GM21360 (cell line): Measurements from ENCODE around the gene NADK2.

Experiments used
- ATAC-seq: cut with Tn5 transposase; IDR thresholded peaks from one replicate; pipeline ENCODE4 v1.9.1; 2021; ENCODE audit warnings: mild to moderate bottlenecking, moderate library complexity; ENCODE audit not compliant: unreplicated experiment

Gene NADK2

DNA sequence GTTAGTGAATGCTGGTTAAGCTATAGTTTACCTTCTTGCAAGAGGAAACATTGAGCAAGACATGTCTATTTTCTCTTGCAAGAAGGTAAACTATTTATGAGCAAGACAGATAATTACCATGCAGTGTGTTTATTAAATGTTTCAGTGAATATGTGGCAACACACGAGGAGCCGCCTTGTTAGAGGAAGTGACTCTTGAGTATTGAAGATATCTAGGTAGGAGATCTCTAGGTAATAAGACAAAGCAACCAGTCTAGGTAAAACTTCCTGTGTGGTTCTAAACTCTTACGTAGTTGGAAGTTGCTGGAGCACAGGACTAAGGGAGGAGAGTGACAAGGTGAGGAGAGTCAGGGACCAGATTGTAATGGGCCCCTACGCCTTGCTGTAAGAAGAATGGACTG is 73.0 kb downstream of the NADK2 start:
- ATAC-seq: no peak

DNA sequence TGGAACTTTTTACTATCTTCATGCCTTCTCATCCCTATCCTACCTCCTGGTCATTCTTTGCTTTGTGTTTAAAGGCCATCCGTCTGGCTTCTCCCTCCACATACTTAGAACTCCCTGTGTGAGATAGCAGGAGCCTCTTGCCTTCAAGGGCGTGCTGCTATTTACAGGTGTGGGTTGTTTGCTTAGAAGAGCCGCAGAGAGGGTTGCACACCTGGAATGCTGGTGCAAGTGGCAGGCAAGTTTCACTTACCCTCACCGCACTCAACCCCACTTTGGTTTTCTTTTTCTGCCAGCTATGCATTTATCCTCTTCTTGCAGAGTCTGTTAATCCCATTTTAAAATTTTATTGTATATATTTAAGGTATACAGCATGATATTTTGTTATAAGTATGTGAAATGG is 77.3 kb downstream of the NADK2 start:
- ATAC-seq: no peak

DNA sequence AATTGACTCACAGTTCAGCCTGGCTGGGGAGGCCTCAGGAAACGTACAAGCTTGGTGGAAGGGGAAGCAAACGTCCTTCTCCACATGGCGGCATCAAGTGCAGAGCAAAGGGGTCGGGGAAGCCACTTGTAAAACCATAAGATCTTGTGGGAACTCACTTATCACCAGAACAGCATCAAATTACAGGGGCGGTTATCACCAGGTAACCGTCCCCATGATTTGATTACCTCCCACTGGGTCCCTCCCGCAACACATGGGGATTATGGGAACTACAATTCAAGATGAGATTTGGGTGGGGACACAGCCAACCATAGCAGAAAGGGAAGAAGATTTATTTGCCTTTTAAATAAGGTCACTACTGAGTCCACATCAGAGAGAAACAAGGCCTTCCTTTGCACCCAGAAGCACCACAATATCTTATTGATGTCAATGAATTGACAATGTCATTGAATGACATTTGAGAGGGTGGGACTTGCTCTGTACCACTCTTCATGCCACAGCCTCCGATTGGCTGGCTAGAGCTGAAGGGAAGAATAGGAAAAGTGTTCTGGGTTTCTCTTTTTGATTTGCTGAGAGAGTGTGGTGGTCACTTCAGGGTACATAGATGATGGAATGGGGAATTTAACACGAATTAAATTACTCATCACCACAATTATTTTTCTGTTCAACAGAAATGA is 78.8 kb downstream of the NADK2 start:
- no peak for ATAC-seq

DNA sequence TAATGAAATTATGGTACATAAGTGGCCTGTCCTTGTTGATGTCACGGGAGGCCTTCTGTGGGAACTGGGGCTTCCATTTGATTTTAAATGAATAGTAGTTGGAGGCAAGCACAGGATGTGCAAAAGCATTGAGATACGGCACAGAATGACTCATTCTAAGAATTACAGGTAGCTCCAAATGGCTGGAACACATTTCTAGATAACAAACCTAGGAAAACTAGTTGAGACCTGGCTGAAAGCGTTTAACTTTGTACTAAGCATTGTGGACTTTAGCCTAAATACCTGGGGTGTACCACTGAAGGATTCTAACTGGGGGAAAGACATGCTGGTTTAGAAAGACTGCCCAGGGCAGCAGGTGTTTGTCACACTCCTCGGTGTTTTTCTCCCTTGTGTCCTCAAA is 80.4 kb downstream of the NADK2 start:
- ATAC-seq: no peak

- no peak for ATAC-seq
Observed at GRCh38 chr5:36160617-36161016, 81.1 kb downstream of the NADK2 start.

DNA sequence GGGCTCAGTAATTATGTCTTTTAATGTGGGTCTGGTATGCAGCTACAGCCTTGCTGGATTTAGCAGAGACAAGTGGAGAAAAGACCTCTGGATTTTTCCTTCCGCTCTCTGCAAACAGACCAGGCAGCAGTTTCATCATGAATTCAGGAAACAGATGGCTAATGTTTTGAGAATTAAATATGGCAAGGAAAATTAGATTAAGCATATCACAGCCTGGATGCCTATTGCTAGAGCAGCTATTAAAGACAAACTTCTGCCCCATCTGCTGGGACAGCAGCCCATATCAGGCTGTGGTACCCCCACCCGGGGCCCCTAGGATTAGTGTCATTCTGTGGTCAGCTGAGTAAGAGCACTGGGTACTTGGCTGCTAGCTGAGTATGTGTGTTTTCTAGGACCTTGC is 83.6 kb downstream of the NADK2 start:
- ATAC-seq: no peak

DNA sequence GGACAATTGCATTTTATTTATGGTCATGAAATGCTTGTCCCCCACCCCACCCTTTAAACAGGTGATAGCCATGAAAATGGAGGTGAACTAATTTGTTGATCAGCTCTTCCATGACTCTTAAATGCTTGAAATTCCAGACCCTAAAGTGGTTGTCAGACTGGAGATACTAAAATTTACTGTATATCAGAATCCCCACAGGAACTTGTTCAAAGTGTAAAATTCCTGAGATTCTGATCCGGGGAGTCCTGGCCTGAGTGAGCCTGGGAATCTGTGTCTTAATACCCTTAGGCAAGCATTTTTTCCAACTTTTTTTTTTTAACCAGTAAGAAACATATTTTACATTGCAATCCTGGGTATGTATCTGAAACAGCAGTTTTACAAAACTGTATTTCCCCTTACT is 85.1 kb downstream of the NADK2 start:
- no peak for ATAC-seq

DNA sequence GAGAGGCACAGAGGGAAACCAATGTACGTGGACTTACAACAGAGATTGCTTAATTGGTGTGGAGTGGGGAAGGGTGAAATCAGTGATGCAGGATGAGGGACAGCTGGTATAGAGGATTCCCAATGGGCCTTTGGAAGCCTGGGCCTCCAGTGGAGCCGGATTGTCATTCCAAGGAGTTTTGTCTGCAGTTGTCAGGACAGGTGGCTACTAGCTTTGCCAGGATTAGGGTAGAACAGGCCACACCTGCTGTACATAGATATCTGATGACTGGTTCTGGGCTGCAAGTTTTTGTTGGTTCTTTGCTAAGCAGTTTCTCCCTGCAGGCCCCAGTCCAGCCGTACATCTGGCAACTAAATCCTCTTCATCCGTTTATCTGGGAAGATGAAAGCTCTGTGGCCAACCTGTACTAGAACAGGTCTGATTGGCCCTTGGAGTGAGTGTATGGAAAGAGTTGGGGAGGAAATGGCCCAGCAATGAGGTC is 85.6 kb downstream of the NADK2 start:
- ATAC-seq: no peak

DNA sequence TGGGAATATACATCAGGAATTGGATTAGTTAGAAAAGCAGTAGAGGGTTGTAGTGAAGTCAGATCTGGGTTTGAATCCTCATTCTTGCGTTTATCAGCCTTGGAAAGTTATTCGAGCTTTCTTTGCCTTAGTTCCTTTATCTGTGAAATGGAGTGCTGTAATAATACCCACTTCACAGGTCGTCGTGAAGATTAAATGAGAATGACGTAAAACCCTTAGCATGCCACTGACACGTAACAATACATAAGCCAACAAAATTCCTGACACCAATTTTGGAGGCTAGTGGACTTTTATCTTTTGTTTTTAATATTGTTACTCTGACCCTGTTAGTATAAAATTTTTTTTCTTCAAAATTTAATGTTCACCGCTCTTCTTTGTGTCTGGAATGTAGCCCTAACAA is 86.4 kb downstream of the NADK2 start:
- ATAC-seq: no peak

DNA sequence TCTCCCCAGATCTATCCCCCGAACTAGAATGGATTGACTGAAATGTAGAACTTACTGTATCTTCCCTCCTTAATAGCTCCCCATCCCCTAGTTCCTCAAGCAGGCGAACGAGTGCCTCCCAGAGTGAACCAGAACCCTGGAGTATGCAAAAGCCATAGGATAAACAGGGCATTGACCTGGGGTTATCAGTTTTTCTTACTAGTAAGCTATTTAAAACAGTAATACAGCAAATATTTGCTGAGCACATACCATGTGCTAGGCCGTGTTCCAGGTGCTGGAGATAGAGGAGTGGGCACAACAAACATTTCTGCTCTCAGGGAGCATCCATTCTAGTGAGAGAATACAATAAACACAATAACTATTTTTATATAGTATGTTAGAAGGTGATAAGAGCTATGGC is 88.0 kb downstream of the NADK2 start:
- no peak for ATAC-seq

DNA sequence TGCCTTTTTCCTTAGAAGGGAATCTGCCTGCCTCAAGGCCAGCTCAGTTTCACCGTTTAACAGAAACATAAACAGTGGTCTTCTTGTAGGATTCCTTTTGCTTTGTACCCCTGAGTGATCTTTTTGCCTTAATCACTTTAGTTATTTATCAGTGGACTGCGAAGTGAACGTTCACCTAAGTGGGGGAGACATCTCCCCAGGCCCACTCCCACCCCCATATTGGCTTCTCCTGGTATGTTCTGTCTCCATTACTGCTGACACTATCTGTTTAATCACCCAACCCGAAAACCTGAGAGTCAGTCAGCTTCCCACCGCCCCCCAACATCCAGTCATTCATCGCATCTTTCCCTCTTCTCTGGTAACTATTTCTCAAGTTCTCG is 88.4 kb downstream of the NADK2 start:
- no peak for ATAC-seq

GRCh38 chr5:36152324-36153297 is 89.1 kb downstream of the NADK2 start:
- no peak for ATAC-seq

GRCh38 chr5:36151434-36152323 is 90.0 kb downstream of the NADK2 start, which contains the start of the genes LMBRD2 and SKP2:
Gene LMBRD2 (minus strand): TSS chr5:36151887. CDS start chr5:36143349, 8,538 bp downstream.
Gene SKP2 (plus strand): TSS chr5:36152111. CDS start chr5:36152263, 152 bp downstream.
- ATAC-seq: peak; percentile 98

DNA sequence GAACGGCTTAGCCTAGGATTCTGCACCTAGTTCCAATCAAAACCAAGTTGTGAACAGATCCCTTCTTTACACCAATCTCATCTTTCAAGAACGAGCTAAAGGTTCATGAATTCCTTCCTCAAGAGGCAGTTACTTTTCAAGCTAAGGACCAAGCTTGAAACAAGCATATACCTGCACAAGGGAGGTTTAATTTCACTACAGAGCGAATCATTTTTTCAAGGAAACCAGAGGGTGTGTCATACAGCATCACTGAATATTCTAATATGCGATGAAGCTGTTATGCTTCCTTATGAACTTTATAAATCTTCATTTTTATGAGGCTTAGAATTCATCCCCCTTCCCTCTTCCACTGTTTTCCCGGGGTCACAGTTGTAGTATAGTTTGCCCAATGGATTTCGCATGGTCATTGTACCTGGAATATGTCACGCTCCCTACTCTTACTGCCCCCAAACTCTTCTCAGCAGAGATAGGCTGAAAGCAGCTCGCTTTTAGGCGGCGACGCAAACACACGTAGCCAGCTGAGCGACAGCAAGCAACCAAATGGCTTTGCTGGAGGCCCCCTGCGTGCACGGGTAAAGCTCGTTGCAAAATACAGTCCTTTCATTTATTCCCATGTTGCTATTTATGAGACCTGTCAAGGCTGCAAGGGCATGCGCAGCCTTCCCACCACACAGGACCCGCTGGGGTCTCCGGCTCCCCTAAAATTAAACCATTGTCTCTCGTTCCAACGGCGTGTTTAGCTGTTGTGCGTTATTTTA is 90.9 kb downstream of the NADK2 start:
- ATAC-seq: peak; percentile 35

DNA sequence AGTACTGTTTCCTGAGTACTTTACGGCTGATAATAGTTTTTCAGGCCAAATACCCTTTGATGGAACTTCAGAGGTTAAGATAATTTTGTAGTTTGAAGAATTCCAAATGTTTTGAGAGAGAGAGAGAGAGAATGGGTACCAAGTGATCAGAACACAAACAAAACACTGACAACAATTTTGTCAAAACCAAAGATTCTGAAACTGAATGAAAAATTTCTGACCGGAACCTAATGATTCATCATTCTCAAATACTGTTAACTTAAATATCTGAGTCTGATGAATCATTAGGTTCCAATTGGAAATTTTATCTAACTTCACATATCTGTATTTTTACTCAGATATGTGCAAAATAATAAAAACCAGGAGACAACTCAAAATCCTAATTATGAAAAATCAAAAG is 94.0 kb downstream of the NADK2 start:
- ATAC-seq: no peak

DNA sequence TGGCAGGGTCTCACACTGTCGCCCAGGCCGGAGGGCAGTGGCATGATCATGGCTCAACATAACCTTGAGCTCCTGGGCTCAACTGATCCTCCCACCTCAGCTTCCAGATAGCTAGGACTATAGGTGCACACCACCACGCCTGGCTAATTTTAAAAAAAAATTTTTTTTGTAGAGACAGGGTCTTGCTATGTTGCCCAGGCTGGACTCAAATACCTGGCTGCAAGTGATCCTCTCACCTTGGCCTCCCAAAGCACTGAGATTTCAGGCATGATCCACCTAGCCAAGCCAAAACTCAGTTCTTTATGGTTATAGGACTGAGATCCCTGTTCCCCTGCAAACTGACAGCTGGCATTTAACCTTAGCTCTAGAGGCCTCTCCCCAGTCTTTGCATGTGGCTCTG is 95.3 kb downstream of the NADK2 start:
- no peak for ATAC-seq

GRCh38 chr5:36145311-36145710 is 96.4 kb downstream of the NADK2 start:
- ATAC-seq: no peak
